Keratinocyte (primary cell): ENCODE data around the gene TTC39C. TPM values are rescaled to one million over a fixed set of nuclear protein-coding genes. Genes with fewer than 3 reads are reported as not detected.

ENCODE experiments used
- DNase-seq: peaks from one replicate; pipeline ENCODE4 v3.0.0-alpha.2; 2011; ENCODE audit warnings: low read depth, missing footprints, low spot score
- FAIRE-seq: peaks from 2 replicates; lab custom pipeline; 2011; peaks lifted over from hg19 to GRCh38; lab: Jason Lieb, UNC
- H2AFZ ChIP-seq: 2 replicates; pipeline ENCODE4 v1.6.0; 2012; ENCODE audit warnings: low read length, control low read depth, inconsistent platforms; ENCODE audit not compliant: control insufficient read depth
- H3K27ac ChIP-seq: 2 replicates; pipeline ENCODE4 v1.5.1; 2011; ENCODE audit warnings: low read length; ENCODE audit not compliant: control insufficient read depth, insufficient read depth
- H3K27me3 ChIP-seq: 3 replicates; pipeline ENCODE4 v1.6.0; 2011; ENCODE audit warnings: low read length; ENCODE audit not compliant: control insufficient read depth, insufficient read depth; ENCODE audit errors: extremely low read depth
- H3K36me3 ChIP-seq, 2 experiments: 2 replicates in 1 of 2; 3 replicates in 1 of 2; pipeline ENCODE4 v1.5.1; 2011; ENCODE audit warnings: low read length in 2 of 2, mild to moderate bottlenecking in 1 of 2; ENCODE audit not compliant: control insufficient read depth in 2 of 2, insufficient read depth in 2 of 2; ENCODE audit errors: extremely low read depth in 1 of 2
- H3K4me1 ChIP-seq: 3 replicates; pipeline ENCODE4 v1.5.1; 2011; ENCODE audit warnings: low read length; ENCODE audit not compliant: control insufficient read depth, insufficient read depth; ENCODE audit errors: extremely low read depth
- H3K4me2 ChIP-seq: 3 replicates; pipeline ENCODE4 v1.6.0; 2011; ENCODE audit warnings: low read depth, low read length; ENCODE audit not compliant: control insufficient read depth, insufficient read depth; ENCODE audit errors: extremely low read depth
- H3K4me3 ChIP-seq, 3 experiments: fragments of 200-600 bp in 1 of 3; sonication (generic) in 1 of 3; 2 replicates in 2 of 3; 3 replicates in 1 of 3; pipeline ENCODE4 v1.5.1; 2011 to 2016; ENCODE audit warnings: low read length in 3 of 3, mild to moderate bottlenecking in 3 of 3, control low read depth in 2 of 3, inconsistent platforms in 1 of 3, low read depth in 1 of 3, mixed read lengths in 1 of 3, mixed run types in 1 of 3, moderate library complexity in 1 of 3; ENCODE audit not compliant: control insufficient read depth in 2 of 3, insufficient read depth in 2 of 3; ENCODE audit errors: extremely low read depth in 1 of 3
- H3K79me2 ChIP-seq: 2 replicates; pipeline ENCODE4 v1.6.0; 2012; ENCODE audit warnings: low read length; ENCODE audit not compliant: control insufficient read depth, insufficient read depth
- H3K9ac ChIP-seq: 3 replicates; pipeline ENCODE4 v1.6.0; 2011; ENCODE audit warnings: low read length; ENCODE audit not compliant: control insufficient read depth, insufficient read depth; ENCODE audit errors: extremely low read depth
- H3K9me1 ChIP-seq: 3 replicates; pipeline ENCODE4 v1.6.0; 2011; ENCODE audit warnings: low read length; ENCODE audit not compliant: control insufficient read depth, insufficient read depth; ENCODE audit errors: extremely low read depth
- H3K9me3 ChIP-seq: 2 replicates; pipeline ENCODE4 v1.5.1; 2012; ENCODE audit warnings: low read depth, low read length; ENCODE audit not compliant: control insufficient read depth
- H4K20me1 ChIP-seq: 3 replicates; pipeline ENCODE4 v1.6.0; 2011; ENCODE audit warnings: low read length; ENCODE audit not compliant: control insufficient read depth, insufficient read depth; ENCODE audit errors: extremely low read depth
- CTCF ChIP-seq, 3 experiments: IDR thresholded peaks in 1 of 3; conservative IDR thresholded peaks in 1 of 3; optimal IDR thresholded peaks in 1 of 3; 2 replicates in 2 of 3; 3 replicates in 1 of 3; pipeline versions ENCODE3 to v1.5.1; 2011; ENCODE audit warnings: low read length in 3 of 3, mild to moderate bottlenecking in 3 of 3, moderate library complexity in 2 of 3, control low read depth in 1 of 3, inconsistent platforms in 1 of 3; ENCODE audit not compliant: insufficient read depth in 2 of 3; ENCODE audit errors: extremely low read depth in 1 of 3
- EZH2 ChIP-seq: IDR thresholded peaks from one replicate; pipeline ENCODE4 v1.6.1; 2012; ENCODE audit warnings: inconsistent platforms, mild to moderate bottlenecking, low read length, moderate library complexity
- dilution Hi-C: fragments of 300-500 bp; cut with MboI; formaldehyde crosslinking; loops from one replicate; pipeline ENCODE4 v1.7.0; 2020; ENCODE audit warnings: low sequenced_read_pairs; ENCODE audit not compliant: extremely low pct_ligation_motif_present
- polyA plus RNA-seq, 5 experiments: library from polyadenylated mRNA; depleted of rRNA in 3 of 5; stranded (reverse) in 3 of 5; stranded (forward) in 1 of 5; unstranded in 1 of 5; fragments of >200 nt; gene quantifications; 1 replicate in 1 of 5; 2 replicates in 3 of 5; 3 replicates in 1 of 5; pipeline versions ENCODE4 v1.2.1 to v1.2.3, GENCODE V29; 2011 to 2012; ENCODE audit warnings: missing spikeins in 2 of 5, low read depth in 1 of 5, low replicate concordance in 1 of 5

TTC39C gene
- polyA plus RNA-seq, 1 donor (not counting 4 experiments of a cell fraction or from before 2014, with no cell fraction given), result 26.8 TPM

GRCh38 chr18:24075767-24076597 is 61.4 kb downstream of the TTC39C start:
- Histone ChIP-seq H3K9ac (no peak overlapping the region), H3K9me1 (peaks cover 3% of the 10 kb centered on the region), H3K4me1 (peaks cover 6% of the 10 kb centered on the region), H3K27ac (no peak overlapping the region), H2AFZ (no peak overlapping the region), H3K4me3 (no peak overlapping the region), H3K9me3 (no peaks in the 10 kb centered on the region), H3K36me3 (peaks cover 0 to 11% of the 10 kb centered on the region in 2 experiments), H3K4me2 (no peak overlapping the region), H3K79me2 (no peaks in the 10 kb centered on the region), H4K20me1 (no peaks in the 10 kb centered on the region), H3K27me3 (no peaks in the 10 kb centered on the region)
- peak; percentile 68 to 82 (median 82) for TF ChIP-seq CTCF (optimal IDR thresholded peaks at IDR 0.05 in 1 of 3, IDR thresholded peaks at IDR 0.05 in 1 of 3, conservative IDR thresholded peaks at IDR 0.05 in 1 of 3; ENCODE audit: extremely low read depth in 1 of 3, insufficient read depth in 2 of 3, low read length in 3 of 3)
- TF ChIP-seq EZH2, result no peak
- FAIRE-seq (peak; percentile 63), DNase-seq (peak; percentile 73)
- dilution Hi-C loops, result no loop called here

- dilution Hi-C loops, result no loop called here
- H3K4me3 ChIP-seq, result no peak overlapping the region
- H2AFZ ChIP-seq, result no peak overlapping the region
- TF ChIP-seq EZH2, result no peak
- TF ChIP-seq CTCF (optimal IDR thresholded peaks at IDR 0.05 in 1 of 3, IDR thresholded peaks at IDR 0.05 in 1 of 3, conservative IDR thresholded peaks at IDR 0.05 in 1 of 3; ENCODE audit: extremely low read depth in 1 of 3, insufficient read depth in 2 of 3, low read length in 3 of 3), result no peak
- H3K4me2 ChIP-seq, result no peak overlapping the region
- FAIRE-seq (no peak), DNase-seq (no peak)
- peaks cover 6% of the 10 kb centered on the region for H3K4me1 ChIP-seq
- H3K27me3 ChIP-seq, result no peaks in the 10 kb centered on the region
- peaks cover 0 to 12% of the 10 kb centered on the region in 2 experiments for H3K36me3 ChIP-seq
- peaks cover 3% of the 10 kb centered on the region for H3K9me1 ChIP-seq
- H3K9ac ChIP-seq, result no peak overlapping the region
- no peak overlapping the region for H3K27ac ChIP-seq
- H3K9me3 ChIP-seq, result no peaks in the 10 kb centered on the region
- H4K20me1 ChIP-seq, result no peaks in the 10 kb centered on the region
- no peaks in the 10 kb centered on the region for H3K79me2 ChIP-seq
Observed at GRCh38 chr18:24076950-24077349, 62.4 kb downstream of the TTC39C start.
